WTC11 (cell line): ENCODE results near the gene NPAS3. TPM values are rescaled to one million over a fixed set of nuclear protein-coding genes. Genes with fewer than 3 reads are reported as not detected.

Source experiments
- ATAC-seq: fragments of 200-7000 bp; cut with Tn5 transposase; 2 replicates; pipeline ENCODE4 v1.10.0; 2021; ENCODE audit warnings: mild to moderate bottlenecking, moderate library complexity
- CTCF ChIA-PET: fragments of 300-600 bp; sonication (Branson Sonifier 250); formaldehyde crosslinking; loops from one replicate; lab custom pipeline; 2021; ENCODE audit warnings: antibody characterized with exemption; lab: Charles Lee
- POLR2A ChIA-PET: fragments of 350-600 bp; sonication (Branson Sonifier 250); formaldehyde crosslinking; loops from one replicate; lab custom pipeline; 2021; ENCODE audit warnings: antibody characterized with exemption; lab: Charles Lee
- DNase-seq: peaks from one replicate; pipeline ENCODE4 v3.0.0; 2021; ENCODE audit warnings: low spot score
- H3K27ac Mint-ChIP-seq: 2 replicates; pipeline ENCODE4 v1.8.0; 2021; ENCODE audit warnings: mixed read lengths
- H3K27me3 Mint-ChIP-seq: 2 replicates; pipeline ENCODE4 v1.8.0; 2021; ENCODE audit warnings: low read depth, mild to moderate bottlenecking, moderate library complexity, mixed read lengths
- H3K36me3 Mint-ChIP-seq: 2 replicates; pipeline ENCODE4 v1.8.0; 2021; ENCODE audit warnings: mixed read lengths
- H3K4me1 Mint-ChIP-seq: 2 replicates; pipeline ENCODE4 v1.8.0; 2022; ENCODE audit warnings: mixed read lengths
- H3K4me3 Mint-ChIP-seq: 2 replicates; pipeline ENCODE4 v1.8.0; 2021; ENCODE audit warnings: mild to moderate bottlenecking, moderate library complexity, mixed read lengths
- H3K9me3 Mint-ChIP-seq: 2 replicates; pipeline ENCODE4 v1.8.0; 2021; ENCODE audit warnings: mixed read lengths
- CBFB ChIP-seq: sonication (generic); formaldehyde crosslinking; IDR thresholded peaks from 2 replicates; pipeline ENCODE4 v1.8.1; 2022; ENCODE audit warnings: mild to moderate bottlenecking, low read depth, missing genetic modification reagents
- ETV6 ChIP-seq: sonication (generic); formaldehyde crosslinking; IDR thresholded peaks from 2 replicates; pipeline ENCODE4 v1.8.1; 2022; ENCODE audit warnings: mild to moderate bottlenecking, missing genetic modification reagents
- GRHL2 ChIP-seq: fragments of 250-450 bp; sonication (Bioruptor Pico); IDR thresholded peaks from 2 replicates; pipeline ENCODE4 v1.8.0; 2022; ENCODE audit warnings: mild to moderate bottlenecking, moderate library complexity; ENCODE audit not compliant: insufficient replicate concordance, severe bottlenecking
- GTF2I ChIP-seq: fragments of 250-450 bp; sonication (Bioruptor Pico); conservative IDR thresholded peaks from 2 replicates; pipeline ENCODE4 v1.4.0; 2021; ENCODE audit warnings: mild to moderate bottlenecking
- JAZF1 ChIP-seq: fragments of 250-450 bp; sonication (Bioruptor Pico); IDR thresholded peaks from 2 replicates; pipeline ENCODE4 v1.9.0; 2021; ENCODE audit warnings: moderate library complexity, mild to moderate bottlenecking, inconsistent platforms
- MYBL2 ChIP-seq: sonication (generic); formaldehyde crosslinking; IDR thresholded peaks from 2 replicates; pipeline ENCODE4 v1.8.1; 2023; ENCODE audit warnings: mild to moderate bottlenecking, moderate library complexity, missing genetic modification reagents
- RORB ChIP-seq: fragments of 250-450 bp; sonication (Bioruptor Pico); IDR thresholded peaks from 2 replicates; pipeline ENCODE4 v1.9.0; 2021; ENCODE audit warnings: mild to moderate bottlenecking
- SOX15 ChIP-seq: fragments of 250-450 bp; sonication (Bioruptor Pico); IDR thresholded peaks from 2 replicates; pipeline ENCODE4 v1.9.0; 2021; ENCODE audit warnings: mild to moderate bottlenecking
- SP1 ChIP-seq: sonication (generic); formaldehyde crosslinking; conservative IDR thresholded peaks from 2 replicates; pipeline ENCODE4 v1.8.1; 2022; ENCODE audit warnings: missing genetic modification reagents
- ZBTB21 ChIP-seq: sonication (generic); formaldehyde crosslinking; IDR thresholded peaks from 2 replicates; pipeline ENCODE4 v1.8.1; 2023; ENCODE audit warnings: mild to moderate bottlenecking, missing genetic modification reagents, borderline replicate concordance
- ZNF219 ChIP-seq: sonication (generic); formaldehyde crosslinking; IDR thresholded peaks from 2 replicates; pipeline ENCODE4 v1.8.0; 2023; ENCODE audit warnings: missing genetic modification reagents, mild to moderate bottlenecking, borderline replicate concordance
- ZNF423 ChIP-seq: fragments of 250-450 bp; sonication (Bioruptor Pico); IDR thresholded peaks from 2 replicates; pipeline ENCODE4 v2.1.2; 2022; ENCODE audit warnings: mild to moderate bottlenecking, moderate library complexity
- total RNA-seq: library from RNA; stranded (reverse); gene quantifications from 3 replicates; pipeline ENCODE4 v1.2.3, GENCODE V29; 2021
- TF ChIP-seq, protein P1 (sequence below): fragments of 250-450 bp; sonication (Bioruptor Pico); IDR thresholded peaks from 2 replicates; pipeline ENCODE4 v1.9.0; 2021; ENCODE audit warnings: mild to moderate bottlenecking, borderline replicate concordance
- TF ChIP-seq, protein P2 (sequence below): sonication (generic); formaldehyde crosslinking; IDR thresholded peaks from 2 replicates; pipeline ENCODE4 v1.8.0; 2022; ENCODE audit warnings: mild to moderate bottlenecking, missing genetic modification reagents
- TF ChIP-seq, protein P3 (sequence below): sonication (generic); formaldehyde crosslinking; IDR thresholded peaks from 2 replicates; pipeline ENCODE4 v1.8.1; 2023; ENCODE audit warnings: mild to moderate bottlenecking, missing genetic modification reagents, borderline replicate concordance

The NPAS3 gene
- total RNA-seq, 1 experiment from 2014 or later = 3.2 TPM

GRCh38 chr14:33250963-33251362 lies 312.3 kb downstream of the NPAS3 start (continued):
- TF ChIP-seq, protein P1, sequence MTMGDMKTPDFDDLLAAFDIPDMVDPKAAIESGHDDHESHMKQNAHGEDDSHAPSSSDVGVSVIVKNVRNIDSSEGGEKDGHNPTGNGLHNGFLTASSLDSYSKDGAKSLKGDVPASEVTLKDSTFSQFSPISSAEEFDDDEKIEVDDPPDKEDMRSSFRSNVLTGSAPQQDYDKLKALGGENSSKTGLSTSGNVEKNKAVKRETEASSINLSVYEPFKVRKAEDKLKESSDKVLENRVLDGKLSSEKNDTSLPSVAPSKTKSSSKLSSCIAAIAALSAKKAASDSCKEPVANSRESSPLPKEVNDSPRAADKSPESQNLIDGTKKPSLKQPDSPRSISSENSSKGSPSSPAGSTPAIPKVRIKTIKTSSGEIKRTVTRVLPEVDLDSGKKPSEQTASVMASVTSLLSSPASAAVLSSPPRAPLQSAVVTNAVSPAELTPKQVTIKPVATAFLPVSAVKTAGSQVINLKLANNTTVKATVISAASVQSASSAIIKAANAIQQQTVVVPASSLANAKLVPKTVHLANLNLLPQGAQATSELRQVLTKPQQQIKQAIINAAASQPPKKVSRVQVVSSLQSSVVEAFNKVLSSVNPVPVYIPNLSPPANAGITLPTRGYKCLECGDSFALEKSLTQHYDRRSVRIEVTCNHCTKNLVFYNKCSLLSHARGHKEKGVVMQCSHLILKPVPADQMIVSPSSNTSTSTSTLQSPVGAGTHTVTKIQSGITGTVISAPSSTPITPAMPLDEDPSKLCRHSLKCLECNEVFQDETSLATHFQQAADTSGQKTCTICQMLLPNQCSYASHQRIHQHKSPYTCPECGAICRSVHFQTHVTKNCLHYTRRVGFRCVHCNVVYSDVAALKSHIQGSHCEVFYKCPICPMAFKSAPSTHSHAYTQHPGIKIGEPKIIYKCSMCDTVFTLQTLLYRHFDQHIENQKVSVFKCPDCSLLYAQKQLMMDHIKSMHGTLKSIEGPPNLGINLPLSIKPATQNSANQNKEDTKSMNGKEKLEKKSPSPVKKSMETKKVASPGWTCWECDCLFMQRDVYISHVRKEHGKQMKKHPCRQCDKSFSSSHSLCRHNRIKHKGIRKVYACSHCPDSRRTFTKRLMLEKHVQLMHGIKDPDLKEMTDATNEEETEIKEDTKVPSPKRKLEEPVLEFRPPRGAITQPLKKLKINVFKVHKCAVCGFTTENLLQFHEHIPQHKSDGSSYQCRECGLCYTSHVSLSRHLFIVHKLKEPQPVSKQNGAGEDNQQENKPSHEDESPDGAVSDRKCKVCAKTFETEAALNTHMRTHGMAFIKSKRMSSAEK (CRISPR knock-in tag) = no peak

DNA sequence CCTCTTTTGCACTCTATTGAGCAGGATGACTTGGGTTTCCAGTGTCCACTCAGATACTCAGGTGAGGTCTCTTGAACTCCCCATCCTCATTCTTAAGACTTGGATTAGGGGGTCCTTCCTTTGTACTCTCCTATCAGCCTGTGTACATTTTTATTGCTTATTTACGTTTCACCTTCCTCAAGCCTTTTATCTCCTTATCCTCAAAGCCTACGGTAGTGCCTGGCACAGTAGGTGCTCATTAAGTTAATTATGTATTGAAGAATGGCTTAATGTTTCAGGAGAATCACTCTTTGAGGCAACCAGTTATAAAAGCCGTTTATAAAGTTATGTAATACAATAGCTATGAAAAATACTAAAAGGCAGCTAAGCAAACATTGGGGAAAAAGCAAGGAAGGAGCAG lies 315.7 kb downstream of the NPAS3 start:
- DNase-seq = no peak
- ChIA-PET POLR2A (no interaction called here), CTCF (no interaction called here)
- H3K27ac Mint-ChIP-seq = no peak overlapping the region
- H3K27me3 Mint-ChIP-seq = no peaks in the 10 kb centered on the region
- H3K4me3 Mint-ChIP-seq = no peak overlapping the region
- peaks cover 13% of the 10 kb centered on the region for H3K4me1 Mint-ChIP-seq
- ATAC-seq = no peak
- TF ChIP-seq SP1 = no peak
- TF ChIP-seq, all 79 proteins: peak for 0
- H3K36me3 Mint-ChIP-seq = no peaks in the 10 kb centered on the region
- no peaks in the 10 kb centered on the region for H3K9me3 Mint-ChIP-seq

- no peak for ATAC-seq
- H3K9me3 Mint-ChIP-seq = no peaks in the 10 kb centered on the region
- H3K4me1 Mint-ChIP-seq = peaks cover 7% of the 10 kb centered on the region
- H3K4me3 Mint-ChIP-seq = no peak overlapping the region
- POLR2A ChIA-PET = interaction anchor here (0.7 kb wide), 1 partner anchor 524 kb away, joined by 3 read pairs; no protein-coding TSS in a partner anchor
- DNase-seq = no peak
- CTCF ChIA-PET = no interaction called here
- H3K36me3 Mint-ChIP-seq = no peaks in the 10 kb centered on the region
- H3K27ac Mint-ChIP-seq = no peak overlapping the region
- TF ChIP-seq ZBTB21 (CRISPR knock-in tag) = no peak
- no peak for TF ChIP-seq GRHL2 (CRISPR knock-in tag)
- no peak for TF ChIP-seq ZNF219
- TF ChIP-seq ETV6 (CRISPR knock-in tag) = no peak
- TF ChIP-seq ZNF423 (CRISPR knock-in tag) = no peak
- no peak for TF ChIP-seq MYBL2
- no peak for TF ChIP-seq CBFB (CRISPR knock-in tag)
- TF ChIP-seq RORB (CRISPR knock-in tag) = no peak
- TF ChIP-seq, protein P2, sequence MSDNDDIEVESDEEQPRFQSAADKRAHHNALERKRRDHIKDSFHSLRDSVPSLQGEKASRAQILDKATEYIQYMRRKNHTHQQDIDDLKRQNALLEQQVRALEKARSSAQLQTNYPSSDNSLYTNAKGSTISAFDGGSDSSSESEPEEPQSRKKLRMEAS (CRISPR knock-in tag) = no peak
- TF ChIP-seq JAZF1 = no peak
- TF ChIP-seq GTF2I (CRISPR knock-in tag) = no peak
- TF ChIP-seq, protein P3, sequence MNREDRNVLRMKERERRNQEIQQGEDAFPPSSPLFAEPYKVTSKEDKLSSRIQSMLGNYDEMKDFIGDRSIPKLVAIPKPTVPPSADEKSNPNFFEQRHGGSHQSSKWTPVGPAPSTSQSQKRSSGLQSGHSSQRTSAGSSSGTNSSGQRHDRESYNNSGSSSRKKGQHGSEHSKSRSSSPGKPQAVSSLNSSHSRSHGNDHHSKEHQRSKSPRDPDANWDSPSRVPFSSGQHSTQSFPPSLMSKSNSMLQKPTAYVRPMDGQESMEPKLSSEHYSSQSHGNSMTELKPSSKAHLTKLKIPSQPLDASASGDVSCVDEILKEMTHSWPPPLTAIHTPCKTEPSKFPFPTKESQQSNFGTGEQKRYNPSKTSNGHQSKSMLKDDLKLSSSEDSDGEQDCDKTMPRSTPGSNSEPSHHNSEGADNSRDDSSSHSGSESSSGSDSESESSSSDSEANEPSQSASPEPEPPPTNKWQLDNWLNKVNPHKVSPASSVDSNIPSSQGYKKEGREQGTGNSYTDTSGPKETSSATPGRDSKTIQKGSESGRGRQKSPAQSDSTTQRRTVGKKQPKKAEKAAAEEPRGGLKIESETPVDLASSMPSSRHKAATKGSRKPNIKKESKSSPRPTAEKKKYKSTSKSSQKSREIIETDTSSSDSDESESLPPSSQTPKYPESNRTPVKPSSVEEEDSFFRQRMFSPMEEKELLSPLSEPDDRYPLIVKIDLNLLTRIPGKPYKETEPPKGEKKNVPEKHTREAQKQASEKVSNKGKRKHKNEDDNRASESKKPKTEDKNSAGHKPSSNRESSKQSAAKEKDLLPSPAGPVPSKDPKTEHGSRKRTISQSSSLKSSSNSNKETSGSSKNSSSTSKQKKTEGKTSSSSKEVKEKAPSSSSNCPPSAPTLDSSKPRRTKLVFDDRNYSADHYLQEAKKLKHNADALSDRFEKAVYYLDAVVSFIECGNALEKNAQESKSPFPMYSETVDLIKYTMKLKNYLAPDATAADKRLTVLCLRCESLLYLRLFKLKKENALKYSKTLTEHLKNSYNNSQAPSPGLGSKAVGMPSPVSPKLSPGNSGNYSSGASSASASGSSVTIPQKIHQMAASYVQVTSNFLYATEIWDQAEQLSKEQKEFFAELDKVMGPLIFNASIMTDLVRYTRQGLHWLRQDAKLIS (CRISPR knock-in tag) = no peak
- TF ChIP-seq SOX15 (CRISPR knock-in tag) = no peak
- TF ChIP-seq, all 79 proteins: peak for 0
- H3K27me3 Mint-ChIP-seq = no peaks in the 10 kb centered on the region
Observed at GRCh38 chr14:33254861-33255395, 316.2 kb downstream of the NPAS3 start.
